HL-60/S4 treated with phorbol 12-myristate 13-acetate at 8.2 ng/mL for 4 days and 3 days (cell line): ENCODE measurements around the gene SRGAP2.
"Not testable (repeated sequence)": the region's sequence is repeated elsewhere in the genome, so short reads cannot be mapped to it uniquely, and the experiment has no call there.

ENCODE experiments used
- in situ Hi-C: fragments of 300-500 bp; cut with MboI; formaldehyde crosslinking; loops from 2 replicates; pipeline ENCODE4 v1.15.0; 2022; ENCODE audit warnings: low sequenced_read_pairs

SRGAP2 gene

DNA sequence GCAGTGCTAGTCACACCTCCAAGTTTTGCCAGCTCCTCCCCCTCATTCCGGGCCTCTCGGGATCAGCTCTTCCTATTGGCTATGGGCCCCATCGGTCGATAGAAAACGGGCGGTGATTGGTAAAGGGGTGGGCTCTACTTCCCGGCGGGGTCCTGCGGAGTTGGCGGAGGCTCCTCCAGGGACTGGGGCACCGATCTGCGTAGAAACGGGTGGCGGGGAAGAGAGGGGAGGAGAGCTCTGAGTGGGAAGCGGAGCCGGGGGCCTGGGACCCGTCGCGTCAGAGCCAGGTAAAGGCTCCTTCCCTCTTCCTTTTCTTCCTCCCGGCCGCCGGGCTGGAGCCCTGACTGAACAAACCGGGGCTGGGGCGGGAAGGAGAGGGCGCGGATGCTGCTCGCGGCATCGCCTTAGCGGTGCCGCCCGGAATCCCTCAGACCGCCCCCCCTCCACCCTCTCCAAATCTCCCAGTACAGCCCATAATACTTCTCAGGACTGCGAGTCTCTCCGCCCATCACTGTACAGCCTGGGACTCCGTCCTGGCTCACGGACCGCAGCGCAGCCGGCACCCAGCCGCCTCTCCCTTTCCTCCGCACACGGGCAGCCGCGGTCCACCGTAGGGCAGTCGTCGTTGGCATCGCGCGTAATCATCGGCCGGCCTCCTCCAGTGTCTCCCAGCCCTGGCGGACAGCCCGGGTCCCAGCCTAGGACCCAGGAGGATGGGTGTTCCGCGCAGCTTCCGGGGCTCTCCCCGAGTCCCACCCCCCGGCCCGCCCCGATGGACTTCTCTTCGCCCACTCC lies at the start of gene SRGAP2:
Gene SRGAP2 (plus strand): TSS at position 178 of the 795 bp plus-strand sequence. CDS start 2,430 bp downstream, outside the sequence.
- in situ Hi-C loops: not testable (repeated sequence)

DNA sequence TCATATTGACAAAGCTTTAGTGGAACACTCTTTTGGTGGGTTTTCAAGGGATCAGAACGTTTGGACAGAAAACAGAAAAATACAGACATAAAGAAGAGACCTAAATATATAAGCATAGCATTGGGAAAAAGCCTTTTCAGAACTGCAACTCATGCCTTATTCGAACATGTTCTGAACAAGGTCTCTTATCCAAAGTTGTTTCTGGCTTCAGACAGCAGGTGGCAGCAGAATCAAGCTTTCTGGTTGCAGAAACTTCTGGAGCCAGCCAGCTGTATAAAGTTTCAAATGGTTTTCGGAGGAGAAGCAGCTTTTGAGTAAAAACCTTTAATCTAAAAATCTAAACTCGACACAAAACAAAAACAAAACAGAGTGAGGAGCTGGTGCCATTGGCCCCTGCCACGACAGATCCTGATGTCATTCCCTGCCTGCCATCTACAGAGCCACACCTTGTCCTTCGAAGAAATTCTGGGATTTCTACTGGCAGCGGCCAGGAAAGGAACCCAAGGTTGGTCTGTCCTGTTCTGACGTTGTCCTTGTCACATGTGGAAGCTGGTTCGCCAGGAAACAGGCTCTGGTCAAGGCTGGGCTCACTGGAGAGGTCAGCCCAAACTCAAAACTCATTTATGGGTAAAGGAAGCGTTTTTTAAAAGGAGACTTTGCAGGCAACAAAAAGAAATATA lies 35.9 kb upstream of the SRGAP2 start:
- in situ Hi-C loops: not testable (repeated sequence)

DNA sequence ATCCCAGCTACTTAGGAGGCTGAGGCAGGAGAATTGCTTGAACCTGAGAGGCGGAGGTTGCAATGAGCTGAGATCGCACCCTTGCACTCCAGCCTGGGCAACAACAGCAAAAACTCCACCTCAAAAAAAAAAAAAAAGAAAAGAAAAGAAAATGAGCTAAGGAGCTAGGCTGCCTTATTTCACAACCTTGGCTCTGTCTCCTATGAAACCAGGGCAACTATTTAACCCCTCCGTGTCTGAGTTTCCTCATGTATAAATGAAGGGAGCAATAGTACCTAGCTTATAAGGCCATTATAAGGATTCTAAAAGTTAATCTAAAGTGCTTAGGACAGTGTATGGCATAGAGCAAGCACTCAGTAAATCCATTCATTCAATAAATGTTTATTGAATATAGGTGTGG lies 33.5 kb upstream of the SRGAP2 start:
- in situ Hi-C loops: not testable (repeated sequence)

DNA sequence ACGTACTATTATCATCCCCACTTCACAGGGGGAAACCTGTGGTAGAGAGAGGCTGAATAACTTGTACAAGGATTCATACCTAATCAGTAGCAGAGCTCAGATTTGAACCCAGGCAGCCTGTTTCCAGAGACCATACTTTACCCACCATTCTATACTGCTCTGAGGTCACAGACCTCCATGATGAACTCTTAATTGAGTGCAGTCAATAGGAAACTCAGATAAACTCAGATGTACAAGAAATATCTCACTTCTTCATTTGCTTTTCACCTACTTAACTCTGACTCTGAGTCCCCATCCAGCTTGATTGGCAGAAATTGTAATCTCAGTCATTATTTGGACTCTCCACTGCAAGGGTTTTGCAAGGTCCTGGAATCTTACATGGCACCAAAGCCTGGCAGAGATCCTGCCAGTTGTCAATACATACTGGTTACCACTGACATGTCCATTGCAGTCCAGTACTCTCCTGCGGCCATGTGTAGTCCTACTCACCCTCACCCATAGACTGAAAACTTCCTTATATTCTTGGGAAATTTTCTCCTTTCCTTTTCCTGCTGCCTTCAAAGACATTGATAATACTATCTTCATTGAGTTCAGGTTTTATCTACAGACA lies 30.1 kb upstream of the SRGAP2 start:
- in situ Hi-C loops: not testable (repeated sequence)

DNA sequence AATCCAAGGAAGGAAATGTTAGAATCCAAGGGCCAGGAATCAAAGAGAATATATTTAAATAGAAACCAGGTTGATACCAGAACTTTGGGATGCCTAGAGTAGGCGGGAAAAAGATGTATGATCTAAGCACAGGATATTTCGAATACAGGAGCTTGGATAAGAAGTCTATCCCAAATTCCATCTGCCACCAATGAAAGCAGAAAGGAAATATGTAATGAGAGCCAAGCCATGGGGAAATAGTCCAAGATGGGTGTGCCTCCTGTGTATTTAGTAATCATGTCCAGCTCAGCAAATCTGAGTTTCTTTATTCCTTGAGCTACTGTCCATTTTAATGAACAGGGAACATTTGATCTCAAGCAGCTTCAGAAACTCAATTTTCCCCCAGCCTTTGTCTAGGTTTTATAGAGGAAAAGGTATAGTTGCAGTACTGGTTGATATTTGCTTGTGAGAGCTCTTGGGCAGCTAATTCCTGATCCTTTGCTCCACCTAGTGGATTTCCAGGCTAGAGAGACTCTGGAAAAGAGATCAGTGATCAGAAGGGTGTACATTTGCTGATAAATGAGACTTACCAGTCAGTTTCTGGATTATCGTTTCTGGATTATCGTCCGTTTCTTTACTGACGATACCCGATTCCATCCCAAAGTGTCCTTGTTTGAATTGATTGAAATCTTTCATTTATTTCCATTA lies 29.0 kb upstream of the SRGAP2 start:
- in situ Hi-C loops: not testable (repeated sequence)

DNA sequence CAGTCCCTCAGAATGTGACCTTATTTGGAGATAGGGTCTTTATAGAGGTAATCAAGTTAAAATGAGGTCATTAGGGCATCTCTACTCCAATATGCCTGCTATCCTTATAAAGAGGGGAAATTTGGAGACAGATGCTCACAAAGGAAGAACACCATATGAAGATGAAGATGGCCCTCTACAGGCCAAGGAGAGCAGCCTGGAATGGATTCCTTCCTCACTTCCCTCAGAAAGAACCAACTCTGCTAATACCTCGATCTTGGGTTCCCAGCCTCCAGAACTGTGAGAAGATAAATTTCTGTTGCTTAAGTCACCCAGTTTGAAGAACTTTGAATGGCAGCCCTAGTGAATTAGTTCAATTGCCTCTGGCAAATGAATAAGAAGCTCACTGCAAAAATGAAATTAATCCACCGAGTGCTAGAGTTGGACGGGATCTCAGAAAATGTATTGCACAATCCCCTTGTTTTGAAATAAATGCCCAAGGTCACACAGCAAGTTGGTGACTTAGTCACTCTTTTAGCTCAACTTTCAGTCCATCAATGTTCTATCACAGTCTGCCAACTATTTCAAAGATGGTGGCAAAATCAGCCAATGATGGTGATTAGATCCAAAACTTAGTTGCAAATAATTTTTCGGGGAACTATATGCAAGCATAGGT lies 27.8 kb upstream of the SRGAP2 start:
- in situ Hi-C loops: not testable (repeated sequence)

DNA sequence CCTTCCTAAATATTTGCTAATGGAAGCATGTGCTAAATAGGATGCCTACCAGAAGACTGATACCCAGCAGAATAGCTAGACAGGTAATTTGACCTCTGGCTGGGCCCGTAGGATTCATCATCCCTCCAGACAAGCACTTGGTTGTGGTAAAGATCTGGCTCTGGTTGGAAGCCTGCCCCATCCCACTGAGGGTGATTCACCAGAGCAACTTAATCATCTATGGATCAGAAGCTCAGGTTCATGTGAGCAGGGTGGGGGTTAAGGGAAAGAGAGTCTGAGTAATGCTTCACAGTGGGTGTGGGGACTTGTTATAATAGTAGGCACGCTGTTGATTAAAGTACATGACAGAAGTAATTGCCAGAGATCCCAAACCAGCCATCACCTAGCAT lies 27.2 kb upstream of the SRGAP2 start:
- in situ Hi-C loops: not testable (repeated sequence)

DNA sequence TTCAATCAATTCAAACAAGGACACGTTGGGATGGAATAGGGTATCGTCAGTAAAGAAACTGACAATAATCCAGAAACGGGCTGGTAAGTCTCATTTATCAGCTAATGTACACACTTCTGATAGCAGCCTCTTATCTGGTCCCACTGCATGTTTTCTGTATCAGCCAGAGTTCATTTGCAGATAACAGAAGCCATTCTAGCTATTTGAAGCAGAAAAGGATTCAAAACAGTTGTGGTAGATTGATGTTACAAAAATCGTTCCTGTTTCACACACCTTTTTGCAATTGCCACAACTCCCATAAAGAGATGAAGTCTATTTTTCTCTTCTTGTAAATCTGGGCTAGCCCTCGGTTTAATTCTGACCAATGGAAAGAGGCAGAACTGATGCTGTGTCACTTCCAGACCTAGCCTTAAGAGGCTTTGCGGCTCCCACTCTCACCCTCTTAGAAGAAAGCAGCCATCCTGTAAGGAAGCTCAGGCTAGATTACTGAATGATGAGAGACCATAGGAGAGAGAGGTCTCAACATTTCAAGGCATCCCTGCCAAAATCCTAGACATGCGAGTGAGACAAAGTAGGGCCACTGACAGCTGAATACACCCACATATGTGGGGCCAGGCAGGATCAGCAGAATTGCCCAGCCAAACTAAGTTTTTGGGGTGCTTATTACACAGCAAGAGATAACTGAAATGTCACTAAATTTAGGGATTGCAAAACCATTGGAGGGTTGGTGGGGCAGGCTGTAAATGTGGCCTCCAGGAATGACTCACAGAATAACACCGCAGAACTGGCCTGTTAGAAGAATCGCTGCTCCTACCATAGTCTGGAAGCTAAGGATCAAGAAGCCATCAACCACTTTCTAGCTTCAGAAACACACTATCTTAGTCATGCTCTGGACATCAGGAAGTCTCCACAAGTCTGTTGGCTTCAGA lies 25.0 kb upstream of the SRGAP2 start:
- in situ Hi-C loops: not testable (repeated sequence)

DNA sequence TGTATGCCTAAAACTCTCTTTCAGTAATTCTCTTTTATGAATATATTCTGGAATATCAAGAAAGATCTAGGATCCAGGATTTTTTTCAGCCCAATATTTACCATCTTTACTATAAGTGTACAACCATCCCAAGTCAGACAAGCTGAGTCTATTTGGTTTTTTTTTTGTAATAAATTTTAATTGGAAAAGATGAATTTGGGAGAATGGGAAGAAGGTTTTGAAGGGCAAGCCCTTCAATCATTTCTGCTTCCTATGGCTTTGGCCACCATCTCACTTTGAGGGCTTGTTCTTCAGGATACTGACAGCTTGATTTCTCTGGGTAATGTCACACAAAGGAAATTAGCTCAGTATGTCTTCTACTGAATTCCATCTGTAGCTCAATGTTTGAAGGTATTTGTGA lies 23.7 kb upstream of the SRGAP2 start:
- in situ Hi-C loops: not testable (repeated sequence)

DNA sequence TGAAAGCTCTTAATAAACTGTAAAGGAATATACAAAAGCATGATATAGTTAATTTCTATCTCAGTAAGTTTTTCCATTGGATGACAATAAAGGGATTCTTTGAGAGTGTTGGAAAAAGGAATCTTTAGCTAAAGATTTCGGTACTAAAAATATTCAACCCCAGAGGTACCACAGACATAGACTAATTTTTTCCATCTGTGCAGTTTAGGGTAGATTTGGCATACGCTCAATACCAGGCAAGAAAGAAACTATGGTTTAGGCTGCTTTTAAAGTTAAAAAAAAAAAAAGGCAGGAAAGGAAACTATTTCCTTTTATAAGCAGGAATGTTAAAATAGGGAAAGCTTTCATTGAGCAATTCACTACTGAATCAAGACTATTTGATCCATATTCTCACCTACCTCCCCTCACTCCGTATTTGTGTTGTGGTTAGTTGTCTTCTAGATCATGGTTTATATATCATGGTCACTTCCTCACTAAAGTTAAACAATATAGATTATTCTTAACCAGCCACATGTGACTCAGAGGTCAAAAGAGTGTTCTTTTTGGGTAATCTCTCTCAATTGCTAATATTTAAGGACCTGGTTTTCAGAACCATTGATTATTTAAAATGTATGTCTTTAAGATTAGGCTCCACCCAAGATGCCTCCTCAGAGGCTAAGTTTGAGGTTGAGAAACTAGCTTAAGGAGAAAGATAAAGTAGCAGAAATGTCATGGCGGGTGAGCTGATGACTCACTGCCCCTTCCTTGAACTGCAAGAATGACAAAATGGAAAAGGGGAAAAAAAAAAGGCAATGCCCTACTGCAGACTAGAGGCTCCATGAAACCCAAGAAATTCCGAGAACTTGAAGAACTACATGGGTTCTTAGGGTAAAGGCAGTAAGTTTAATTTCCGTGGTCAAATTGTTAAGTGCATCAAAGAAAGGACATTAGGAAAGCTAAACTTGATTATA lies 20.7 kb upstream of the SRGAP2 start:
- in situ Hi-C loops: not testable (repeated sequence)

DNA sequence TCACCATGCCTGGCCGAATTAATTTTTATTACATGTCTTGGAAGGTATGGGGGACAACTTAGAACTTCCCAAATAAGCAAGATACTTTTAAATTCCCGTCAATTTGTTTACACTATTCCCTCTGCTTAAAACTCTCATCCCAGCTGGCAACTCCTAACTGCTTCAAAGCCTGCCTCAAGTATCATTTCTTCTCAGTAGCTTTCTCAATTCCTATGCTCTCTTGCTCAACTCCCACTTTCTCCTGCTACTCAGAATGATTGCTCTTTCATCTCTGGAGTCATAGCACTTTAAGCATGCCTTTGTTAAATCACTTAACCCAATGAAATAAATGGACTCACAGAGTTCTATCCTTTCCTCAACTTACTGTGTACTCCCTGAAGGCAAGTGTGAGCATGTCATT lies 19.6 kb upstream of the SRGAP2 start:
- in situ Hi-C loops: not testable (repeated sequence)

DNA sequence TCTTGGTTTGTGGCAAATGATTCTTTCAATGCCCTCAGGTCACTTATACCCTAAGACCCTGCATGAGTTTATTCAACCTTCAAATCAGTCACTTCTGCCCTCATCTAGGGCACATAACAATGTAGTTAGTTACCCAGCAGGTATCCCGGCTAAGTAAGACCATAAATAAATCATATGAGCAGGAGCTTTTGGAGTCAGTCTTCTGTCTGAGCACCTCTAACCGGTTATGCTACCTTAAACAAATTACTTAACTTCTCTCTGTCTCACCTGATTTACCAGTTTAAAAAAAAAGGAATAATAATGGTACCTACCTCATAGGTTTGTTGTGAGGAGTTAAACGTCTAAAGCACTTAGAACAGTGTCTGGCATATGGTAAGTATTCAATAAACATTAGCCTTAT lies 17.6 kb upstream of the SRGAP2 start:
- in situ Hi-C loops: not testable (repeated sequence)

DNA sequence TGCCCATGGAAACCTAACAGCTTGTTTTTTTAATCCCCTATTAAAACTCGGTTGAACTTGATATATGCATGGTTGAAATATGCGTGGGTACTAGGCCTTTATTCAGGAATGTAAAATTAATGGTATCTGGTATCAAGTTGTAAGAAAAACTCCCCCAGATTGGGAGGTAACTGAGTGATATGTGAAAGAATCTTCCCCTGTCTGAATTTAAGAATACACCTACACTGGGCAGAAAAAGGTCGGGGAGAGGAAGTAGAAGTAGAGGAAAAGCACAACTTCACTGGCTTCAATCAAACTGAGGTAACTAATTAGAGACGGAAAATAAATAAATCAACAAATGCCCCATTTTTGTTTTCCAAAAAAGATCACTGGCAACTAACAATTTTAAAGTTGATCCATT lies 16.5 kb upstream of the SRGAP2 start:
- in situ Hi-C loops: not testable (repeated sequence)

DNA sequence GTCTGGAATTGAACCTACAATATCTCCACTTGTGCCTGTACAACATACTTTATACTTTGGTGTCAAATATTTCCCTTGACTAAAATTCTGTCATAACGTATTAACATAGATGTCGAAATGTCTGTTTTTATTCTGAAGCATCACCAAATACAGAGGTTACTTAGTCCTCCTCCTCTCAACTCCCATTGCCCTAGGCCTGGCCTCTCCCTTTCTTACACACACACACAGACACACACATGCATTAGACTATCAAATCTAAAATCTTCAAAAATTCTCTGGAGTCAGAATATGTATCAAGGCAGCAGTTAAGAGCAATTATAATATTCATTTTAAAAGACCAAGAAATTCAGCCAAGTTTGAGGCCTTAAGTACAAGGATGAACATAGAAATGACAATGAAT lies 8.2 kb upstream of the SRGAP2 start:
- in situ Hi-C loops: not testable (repeated sequence)

DNA sequence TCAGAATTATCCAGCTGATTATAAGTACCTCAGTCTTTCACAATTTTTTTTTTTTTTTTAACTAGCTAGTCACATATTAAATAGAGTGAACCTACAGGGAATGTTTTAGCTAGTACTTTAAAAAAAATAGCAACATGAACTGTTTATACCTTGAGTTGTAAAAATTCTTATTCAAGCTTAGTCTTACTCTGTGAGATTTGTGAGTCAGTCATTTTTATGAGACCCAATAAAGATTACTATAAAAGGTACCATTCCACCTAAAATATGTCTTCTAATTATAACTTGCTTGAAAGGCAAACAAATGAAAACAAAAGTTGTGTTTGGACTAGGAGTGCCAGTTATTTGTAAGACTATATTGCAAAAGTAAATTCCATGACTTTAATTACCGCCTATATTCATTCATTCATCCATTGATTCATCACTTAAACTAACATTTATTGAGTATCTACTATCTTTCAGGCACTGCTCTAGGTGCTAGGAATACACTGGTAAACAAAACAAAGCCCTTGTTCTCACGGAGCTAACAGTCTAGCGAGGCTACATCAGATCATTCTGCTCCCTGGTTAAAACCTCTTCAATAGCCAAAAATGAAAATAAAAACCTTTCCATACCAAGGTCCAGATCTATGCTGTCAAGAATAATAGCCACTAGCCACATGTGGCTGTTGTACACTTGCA lies 6.5 kb upstream of the SRGAP2 start:
- in situ Hi-C loops: not testable (repeated sequence)

DNA sequence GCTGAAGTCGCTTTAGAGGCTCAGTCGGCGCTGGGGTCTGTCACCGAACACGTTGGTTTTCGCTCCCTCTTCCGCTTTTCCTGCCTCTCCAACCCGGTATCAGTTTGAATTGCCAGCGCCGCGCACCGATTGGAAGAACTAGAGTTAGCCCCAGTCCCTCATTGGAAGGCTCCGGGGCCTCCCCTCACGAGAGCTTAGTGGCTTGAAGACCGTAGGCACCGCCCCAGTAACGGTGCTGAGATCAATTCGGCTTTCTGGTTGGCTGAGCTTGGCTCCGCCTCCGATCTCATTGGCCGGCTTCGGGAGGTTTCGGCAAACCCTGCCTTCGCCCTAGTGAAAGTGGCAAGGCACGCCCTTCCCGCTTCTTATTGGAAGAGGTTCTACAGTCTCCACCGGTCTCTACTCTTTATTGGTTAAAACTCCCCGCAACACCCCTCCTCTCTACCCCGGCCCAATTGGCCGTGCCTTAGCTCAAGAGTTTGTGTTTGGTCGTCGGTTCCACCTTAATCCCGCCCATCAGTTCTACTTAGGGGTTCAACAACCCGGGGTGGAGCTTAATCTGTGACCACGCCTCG lies 465 bp upstream of the SRGAP2 start, which contains the start of gene FAM72A:
Gene FAM72A (minus strand): TSS at position 51 of the 575 bp plus-strand sequence. CDS start 814 bp downstream, outside the sequence.
- in situ Hi-C loops: not testable (repeated sequence)

DNA sequence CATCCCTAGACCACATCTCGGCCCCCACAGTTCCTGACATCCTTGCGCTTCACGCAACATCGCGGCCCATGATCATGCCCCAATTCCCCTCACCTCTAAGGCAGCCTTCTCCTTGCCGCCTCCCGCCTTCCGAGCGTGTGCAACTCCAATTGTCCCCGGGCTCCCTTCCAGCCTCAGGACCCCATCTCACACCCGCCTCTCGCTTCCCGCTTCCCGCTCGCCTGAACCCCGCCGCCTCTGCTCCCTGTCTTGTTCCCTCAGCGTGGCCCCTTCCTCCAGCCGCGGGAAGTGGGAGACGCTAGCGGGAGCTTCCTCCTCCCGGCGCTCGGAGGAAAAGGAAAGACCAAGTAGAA lies 794 bp downstream of the SRGAP2 start:
- in situ Hi-C loops: not testable (repeated sequence)

DNA sequence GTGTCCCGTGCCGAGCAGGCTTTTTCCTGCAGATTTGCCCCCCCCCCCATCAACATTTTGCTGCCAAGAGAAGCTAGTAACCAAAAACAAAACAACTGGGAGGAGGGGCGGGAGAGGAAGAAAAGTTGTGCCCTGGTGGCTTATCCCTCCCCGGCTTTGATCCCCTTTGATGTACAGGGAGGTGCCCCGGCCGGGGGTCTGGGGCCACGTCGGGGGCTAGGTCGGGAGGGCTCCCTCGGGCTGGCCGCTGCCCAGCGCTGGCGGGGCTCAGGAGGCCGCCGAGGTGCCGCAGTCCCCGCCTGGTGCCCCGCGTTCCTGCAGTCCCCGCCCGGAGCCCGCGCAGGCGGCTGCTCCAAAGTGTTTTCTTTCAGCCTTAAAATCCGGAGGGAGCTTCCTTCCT lies 1.5 kb downstream of the SRGAP2 start:
- in situ Hi-C loops: not testable (repeated sequence)
